HG03280 (cell line): ENCODE results near the gene JAG2.
A peak's percentile ranks its signal among the peaks of the same experiment; 100 is the strongest.

Experiments used
- ATAC-seq: cut with Tn5 transposase; IDR thresholded peaks from one replicate; pipeline ENCODE4 v1.9.1; 2021; ENCODE audit warnings: mild to moderate bottlenecking, moderate library complexity; ENCODE audit not compliant: unreplicated experiment

The JAG2 gene

GRCh38 chr14:105182296-105183020 lies 13.9 kb upstream of the JAG2 start:
- no peak for ATAC-seq

- ATAC-seq = no peak
Observed at GRCh38 chr14:105181549-105182295, 13.1 kb upstream of the JAG2 start.

GRCh38 chr14:105180592-105181548 lies 12.3 kb upstream of the JAG2 start, which contains the start of gene NUDT14:
NUDT14 (minus strand) TSS chr14:105181312; CDS start chr14:105181209, 103 bp downstream.
- peak; percentile 70 for ATAC-seq

- no peak for ATAC-seq
Observed at GRCh38 chr14:105179191-105179590, 10.6 kb upstream of the JAG2 start.

GRCh38 chr14:105178868-105179140 lies 10.2 kb upstream of the JAG2 start:
- ATAC-seq = no peak

- ATAC-seq = no peak
Observed at GRCh38 chr14:105178069-105178867, 9.7 kb upstream of the JAG2 start.

- ATAC-seq = no peak
Observed at GRCh38 chr14:105177082-105177481, 8.5 kb upstream of the JAG2 start.

GRCh38 chr14:105176513-105176912 lies 7.9 kb upstream of the JAG2 start:
- ATAC-seq = no peak

GRCh38 chr14:105173901-105174894 lies 5.6 kb upstream of the JAG2 start:
- no peak for ATAC-seq

- no peak for ATAC-seq
Observed at GRCh38 chr14:105173145-105173544, 4.6 kb upstream of the JAG2 start.

GRCh38 chr14:105172476-105172875 lies 3.9 kb upstream of the JAG2 start:
- no peak for ATAC-seq

- no peak for ATAC-seq
Observed at GRCh38 chr14:105171004-105171673, 2.6 kb upstream of the JAG2 start.

GRCh38 chr14:105169776-105170655 lies 1.4 kb upstream of the JAG2 start:
- ATAC-seq = no peak

- ATAC-seq = no peak
Observed at GRCh38 chr14:105168979-105169507, 467 bp upstream of the JAG2 start.

- ATAC-seq = no peak
Observed at GRCh38 chr14:105168093-105168420, 519 bp downstream of the JAG2 start.

GRCh38 chr14:105167303-105168092 lies 1.1 kb downstream of the JAG2 start:
- no peak for ATAC-seq
